Panc1 (cell line): ENCODE results near the gene SENP5. TPM values are rescaled to one million over a fixed set of nuclear protein-coding genes. Genes with fewer than 3 reads are reported as not detected.
A peak's percentile ranks its signal among the peaks of the same experiment; 100 is the strongest.

ENCODE experiments used
- ATAC-seq: fragments of 200-7000 bp; cut with Tn5 transposase; 2 replicates; pipeline ENCODE4 v1.9.1; 2020; ENCODE audit warnings: mild to moderate bottlenecking, moderate library complexity
- BruUV-seq: library from RNA; stranded (reverse); fragments of 400-500 nt; replicated peaks from 2 replicates; lab custom pipeline; 2021; lab: Mats Ljungman, UMichigan
- CTCF ChIA-PET: fragments of 300-600 bp; sonication (Branson Sonifier 250); formaldehyde crosslinking; loops from one replicate; lab custom pipeline; 2022; ENCODE audit warnings: antibody characterized with exemption; lab: Charles Lee
- POLR2A ChIA-PET: fragments of 300-600 bp; sonication (Branson Sonifier 250); formaldehyde crosslinking; loops from one replicate; lab custom pipeline; 2022; ENCODE audit warnings: antibody characterized with exemption; lab: Charles Lee
- DNase-seq: peaks from one replicate; pipeline ENCODE4 v3.0.0-alpha.2; 2010; ENCODE audit warnings: low read depth, low spot score
- H3K27ac ChIP-seq: 2 replicates; pipeline ENCODE4 v1.5.1; 2011; ENCODE audit warnings: mild to moderate bottlenecking, low read length, inconsistent platforms
- H3K27me3 ChIP-seq: fragments of 200-500 bp; sonication (Bioruptor generic); 2 replicates; pipeline ENCODE4 v1.6.0; 2014; ENCODE audit warnings: low read length, inconsistent platforms; ENCODE audit not compliant: control insufficient read depth, insufficient read depth
- H3K36me3 ChIP-seq: fragments of 200-500 bp; sonication (Bioruptor generic); 2 replicates; pipeline ENCODE4 v1.5.1; 2014; ENCODE audit warnings: inconsistent platforms, mild to moderate bottlenecking, low read length, moderate library complexity; ENCODE audit not compliant: control insufficient read depth, insufficient read depth
- H3K4me1 ChIP-seq: 2 replicates; pipeline ENCODE4 v1.5.1; 2011; ENCODE audit warnings: inconsistent platforms, mild to moderate bottlenecking, low read length, moderate library complexity; ENCODE audit not compliant: control insufficient read depth, insufficient read depth
- H3K4me3 ChIP-seq, 2 experiments: 2 replicates each; pipeline ENCODE4 v1.5.1; 2011 to 2012; ENCODE audit warnings: low read depth in 2 of 2, low read length in 2 of 2, mild to moderate bottlenecking in 2 of 2, inconsistent platforms in 1 of 2, moderate library complexity in 1 of 2
- H3K9me3 ChIP-seq: fragments of 200-500 bp; sonication (Bioruptor generic); 2 replicates; pipeline ENCODE4 v1.5.1; 2014; ENCODE audit warnings: low read depth, mild to moderate bottlenecking, inconsistent platforms, low read length, moderate library complexity; ENCODE audit not compliant: control insufficient read depth, insufficient read depth
- CTCF ChIP-seq: fragments of 450-650 bp; IDR thresholded peaks from 2 replicates; pipeline ENCODE4 v1.5.1; 2017; ENCODE audit warnings: mild to moderate bottlenecking
- POLR2AphosphoS5 ChIP-seq: IDR thresholded peaks from 2 replicates; pipeline ENCODE4 v1.6.1; 2012; ENCODE audit warnings: mild to moderate bottlenecking, low read depth, low read length, moderate library complexity
- REST ChIP-seq, 2 experiments: IDR thresholded peaks; 2 replicates each; pipeline ENCODE4 v1.6.1; 2011 to 2012; ENCODE audit warnings: low read depth in 2 of 2, control low read depth in 1 of 2, low read length in 1 of 2, mild to moderate bottlenecking in 1 of 2, moderate library complexity in 1 of 2; ENCODE audit not compliant: insufficient read depth in 1 of 2
- SIN3A ChIP-seq: IDR thresholded peaks from 2 replicates; pipeline ENCODE4 v1.6.1; 2012; ENCODE audit warnings: low read depth, mild to moderate bottlenecking, low read length, moderate library complexity, borderline replicate concordance; ENCODE audit not compliant: insufficient read depth
- TCF7L2 ChIP-seq: IDR thresholded peaks from 2 replicates; pipeline ENCODE4 v1.6.1; 2011; ENCODE audit warnings: mild to moderate bottlenecking, low read depth, low read length, inconsistent platforms
- in situ Hi-C: cut with HindIII; loops from 2 replicates; pipeline ENCODE4 v1.10.0; 2016; ENCODE audit warnings: low sequenced_read_pairs, low pct_unique_long_range_greater_than_20kb
- intact Hi-C: fragments of 100-400 bp; cut with micrococcal nuclease; formaldehyde crosslinking; loops from one replicate; pipeline ENCODE4 v1.10.0; 2022; ENCODE audit not compliant: unreplicated experiment
- total RNA-seq: library from RNA; stranded (reverse); gene quantifications from one replicate; pipeline ENCODE4 v1.2.1, GENCODE V29; 2021; ENCODE audit not compliant: unreplicated experiment

SENP5 gene
- total RNA-seq, 1 experiment from 2014 or later, result 40.0 TPM

- no peak for ATAC-seq
- H3K4me3 ChIP-seq, result no peak overlapping the region
- no peaks in the 10 kb centered on the region for H3K9me3 ChIP-seq
- BruUV-seq, result no TSS peak
- peaks cover 25% of the 10 kb centered on the region for H3K36me3 ChIP-seq
- TF ChIP-seq POLR2AphosphoS5 (no peak), TCF7L2 (no peak), REST (IDR thresholded peaks at IDR 0.05; ENCODE audit: insufficient read depth in 1 of 2, low read depth in 2 of 2, low read length in 1 of 2) (no peak), SIN3A (no peak), CTCF (no peak)
- in situ Hi-C loops, result no loop called here
- no peak for DNase-seq
- intact Hi-C loops, result no loop called here
- CTCF ChIA-PET, result no interaction called here
- POLR2A ChIA-PET, result no interaction called here
- no peaks in the 10 kb centered on the region for H3K27me3 ChIP-seq
- H3K4me1 ChIP-seq, result no peaks in the 10 kb centered on the region
- no peak overlapping the region for H3K27ac ChIP-seq
These were observed 63.4 kb downstream of the SENP5 start for GRCh38 chr3:196931157-196931556.

GRCh38 chr3:196931828-196932587, 64.3 kb downstream of the SENP5 start:
- ChIA-PET CTCF (no interaction called here), POLR2A (no interaction called here)
- Histone ChIP-seq H3K4me3 (no peak overlapping the region), H3K4me1 (no peaks in the 10 kb centered on the region), H3K27ac (no peak overlapping the region), H3K36me3 (peaks cover 33% of the 10 kb centered on the region), H3K27me3 (no peaks in the 10 kb centered on the region), H3K9me3 (no peaks in the 10 kb centered on the region)
- in situ Hi-C loops (no loop called here), intact Hi-C loops (no loop called here)
- TF ChIP-seq SIN3A, result no peak
- no peak for ATAC-seq
- BruUV-seq, result TSS peak; percentile 39
- no peak for DNase-seq

GRCh38 chr3:196932600-196932999, 64.9 kb downstream of the SENP5 start:
- Histone ChIP-seq H3K4me3 (no peak overlapping the region), H3K4me1 (no peaks in the 10 kb centered on the region), H3K36me3 (peaks cover 39% of the 10 kb centered on the region), H3K27ac (no peak overlapping the region), H3K9me3 (no peaks in the 10 kb centered on the region), H3K27me3 (no peaks in the 10 kb centered on the region)
- POLR2A ChIA-PET, result no interaction called here
- CTCF ChIA-PET, result no interaction called here
- no TSS peak for BruUV-seq
- TF ChIP-seq CTCF (no peak), TCF7L2 (no peak), SIN3A (no peak), REST (IDR thresholded peaks at IDR 0.05; ENCODE audit: insufficient read depth in 1 of 2, low read depth in 2 of 2, low read length in 1 of 2) (no peak), POLR2AphosphoS5 (no peak)
- no peak for ATAC-seq
- in situ Hi-C loops (no loop called here), intact Hi-C loops (no loop called here)
- no peak for DNase-seq
